ENCODE measurements around the gene BMP6.

Gene BMP6

GRCh38 chr6:7912024-7912423 lies 186.1 kb downstream of the BMP6 start:
- no peak overlapping the region for H3K4me3 ChIP-seq (ENCODE audit: low read depth, low read length)
- TF ChIP-seq MYC (IDR thresholded peaks at IDR 0.05; ENCODE audit: low read depth, low read length) (no peak), CTCF (IDR thresholded peaks at IDR 0.05; ENCODE audit: low read depth, low read length) (no peak), POLR2A (IDR thresholded peaks at IDR 0.05; ENCODE audit: extremely low read depth, insufficient read length) (no peak), MAX (IDR thresholded peaks at IDR 0.05; ENCODE audit: low read depth, low read length) (no peak)

GRCh38 chr6:7912736-7913517 lies 187.0 kb downstream of the BMP6 start:
- no peak for TF ChIP-seq POLR2A (IDR thresholded peaks at IDR 0.05; ENCODE audit: extremely low read depth, insufficient read length)
- no peak for TF ChIP-seq MYC (IDR thresholded peaks at IDR 0.05; ENCODE audit: low read depth, low read length)
- TF ChIP-seq CTCF (IDR thresholded peaks at IDR 0.05; ENCODE audit: low read depth, low read length), result no peak
- no peak for TF ChIP-seq MAX (IDR thresholded peaks at IDR 0.05; ENCODE audit: low read depth, low read length)
- no peak overlapping the region for H3K4me3 ChIP-seq (ENCODE audit: low read depth, low read length)
- no peak for DNase-seq (ENCODE audit: low read depth)

More at GRCh38 chr6:7912024-7912423, 186.1 kb downstream of the BMP6 start:
- DNase-seq (ENCODE audit: low read depth), result no peak

- H3K4me3 ChIP-seq (ENCODE audit: low read depth, low read length), result no peak overlapping the region
These were observed 188.4 kb downstream of the BMP6 start for GRCh38 chr6:7914311-7914710.

GRCh38 chr6:7914991-7915789 lies 189.3 kb downstream of the BMP6 start:
- TF ChIP-seq CTCF (IDR thresholded peaks at IDR 0.05; ENCODE audit: low read depth, low read length) (no peak), MAX (IDR thresholded peaks at IDR 0.05; ENCODE audit: low read depth, low read length) (peak; percentile 95), MYC (IDR thresholded peaks at IDR 0.05; ENCODE audit: low read depth, low read length) (peak; percentile 98), POLR2A (IDR thresholded peaks at IDR 0.05; ENCODE audit: extremely low read depth, insufficient read length) (peak; percentile 37)
- peak overlapping the region; percentile 13 for H3K4me3 ChIP-seq (ENCODE audit: low read depth, low read length)
- peak; percentile 99 for DNase-seq (ENCODE audit: low read depth)

More at GRCh38 chr6:7914311-7914710, 188.4 kb downstream of the BMP6 start:
- TF ChIP-seq MYC (IDR thresholded peaks at IDR 0.05; ENCODE audit: low read depth, low read length) (no peak), MAX (IDR thresholded peaks at IDR 0.05; ENCODE audit: low read depth, low read length) (no peak), POLR2A (IDR thresholded peaks at IDR 0.05; ENCODE audit: extremely low read depth, insufficient read length) (no peak), CTCF (IDR thresholded peaks at IDR 0.05; ENCODE audit: low read depth, low read length) (no peak)
- no peak for DNase-seq (ENCODE audit: low read depth)

GRCh38 chr6:7916959-7917358 lies 191.1 kb downstream of the BMP6 start:
- DNase-seq (ENCODE audit: low read depth), result no peak
- H3K4me3 ChIP-seq (ENCODE audit: low read depth, low read length), result no peak overlapping the region
- TF ChIP-seq POLR2A (IDR thresholded peaks at IDR 0.05; ENCODE audit: extremely low read depth, insufficient read length) (no peak), CTCF (IDR thresholded peaks at IDR 0.05; ENCODE audit: low read depth, low read length) (no peak), MYC (IDR thresholded peaks at IDR 0.05; ENCODE audit: low read depth, low read length) (no peak), MAX (IDR thresholded peaks at IDR 0.05; ENCODE audit: low read depth, low read length) (no peak)
